HepG2 (cell line): ENCODE results near the gene SOX12. TPM values are rescaled to one million over a fixed set of nuclear protein-coding genes. Genes with fewer than 3 reads are reported as not detected.

Source experiments
- BORCS8-MEF2B ChIP-seq: sonication (generic); formaldehyde crosslinking; IDR thresholded peaks from 2 replicates; pipeline ENCODE4 v1.8.0; 2022; ENCODE audit warnings: mild to moderate bottlenecking, missing genetic modification reagents
- CEBPZ ChIP-seq: IDR thresholded peaks from 2 replicates; pipeline ENCODE4 v1.6.1; 2012; ENCODE audit warnings: low read length, improper control_type of control experiment
- DMTF1 ChIP-seq: sonication (generic); formaldehyde crosslinking; IDR thresholded peaks from 2 replicates; pipeline ENCODE4 v1.4.0; 2020; ENCODE audit warnings: mild to moderate bottlenecking, missing genetic modification reagents
- EHMT2 ChIP-seq: fragments of 200-600 bp; sonication (generic); IDR thresholded peaks from 2 replicates; pipeline ENCODE4 v1.7.0; 2017; ENCODE audit warnings: antibody characterized with exemption, low read depth, low read length, borderline replicate concordance
- GZF1 ChIP-seq: sonication (generic); formaldehyde crosslinking; IDR thresholded peaks from 2 replicates; pipeline ENCODE4 v1.5.1; 2020; ENCODE audit warnings: mild to moderate bottlenecking, missing genetic modification reagents
- KAT8 ChIP-seq: IDR thresholded peaks from 2 replicates; pipeline ENCODE4 v1.6.1; 2016; ENCODE audit warnings: missing genetic modification reagents, missing compliant biosample characterization
- KMT2B ChIP-seq: IDR thresholded peaks from 2 replicates; pipeline ENCODE4 v1.6.1; 2016; ENCODE audit warnings: missing genetic modification reagents, missing compliant biosample characterization
- MED1 ChIP-seq: sonication (generic); formaldehyde crosslinking; IDR thresholded peaks from 2 replicates; pipeline ENCODE4 v1.4.0; 2020; ENCODE audit warnings: missing genetic modification reagents
- MXD4 ChIP-seq: IDR thresholded peaks from 2 replicates; pipeline ENCODE4 v1.6.1; 2016; ENCODE audit warnings: mild to moderate bottlenecking, missing biosample characterization, missing genetic modification reagents
- MZF1 ChIP-seq: sonication (generic); formaldehyde crosslinking; IDR thresholded peaks from 2 replicates; pipeline ENCODE4 v1.8.1; 2023; ENCODE audit warnings: mild to moderate bottlenecking, missing genetic modification reagents, borderline replicate concordance
- NFRKB ChIP-seq: fragments of 450-650 bp; IDR thresholded peaks from 2 replicates; pipeline ENCODE4 v1.6.1; 2017
- ZEB1 ChIP-seq: IDR thresholded peaks from 2 replicates; pipeline ENCODE4 v1.6.1; 2012; ENCODE audit warnings: mild to moderate bottlenecking, low read depth, inconsistent platforms; ENCODE audit not compliant: insufficient replicate concordance
- ZNF652 ChIP-seq: IDR thresholded peaks from 2 replicates; pipeline ENCODE4 v1.6.1; 2016; ENCODE audit warnings: low read depth, borderline replicate concordance
- polyA plus RNA-seq, 8 experiments: library from polyadenylated mRNA; depleted of rRNA in 3 of 8; stranded (reverse) in 7 of 8; unstranded in 1 of 8; fragments of >200 nt; fragmentation: Illumina TruSeq in 4 of 8; extraction: Trizol in 4 of 8; gene quantifications; 2 replicates each; pipeline versions ENCODE4 v1.2.1 to v1.2.3, GENCODE V29; 2011 to 2016; ENCODE audit warnings: low read depth in 4 of 8, missing spikeins in 1 of 8, mixed read lengths in 1 of 8; ENCODE audit not compliant: insufficient read depth in 1 of 8
- total RNA-seq, 5 experiments: library from RNA; depleted of rRNA; stranded (reverse); fragments of >200 nt; fragmentation: Illumina TruSeq; extraction: Trizol; gene quantifications; 2 replicates each; pipeline ENCODE4 v1.2.3, GENCODE V29; 2016; ENCODE audit warnings: low read depth in 1 of 5
- TF ChIP-seq, protein P1 (sequence below): sonication (generic); formaldehyde crosslinking; IDR thresholded peaks from 2 replicates; pipeline ENCODE4 v1.4.0; 2020; ENCODE audit warnings: mild to moderate bottlenecking, missing genetic modification reagents
- TF ChIP-seq, protein P2 (sequence below): sonication (generic); formaldehyde crosslinking; IDR thresholded peaks from 2 replicates; pipeline ENCODE4 v1.5.0; 2020; ENCODE audit warnings: mild to moderate bottlenecking, missing genetic modification reagents, borderline replicate concordance

SOX12 gene
- total and polyA plus RNA-seq, 2 of the 13 experiments (the other 11 are each of a cell fraction or from before 2014, with no cell fraction given), result 10.0 to 18.7 TPM

GRCh38 chr20:324177-325044 is 941 bp upstream of the SOX12 start (continued):
- TF ChIP-seq NFRKB (no peak), MZF1 (no peak), BORCS8-MEF2B (CRISPR knock-in tag) (peak; percentile 98), EHMT2 (no peak), KAT8 (CRISPR knock-in tag) (peak; percentile 81), KMT2B (peak; percentile 72), CEBPZ (no peak), GZF1 (0 out of 2 replicates have a peak, but pooled peaks have one; percentile 25), ZNF652 (CRISPR knock-in tag) (no peak; the same call in 1 of the 2 replicates), DMTF1 (CRISPR knock-in tag) (peak; percentile 88; the same call in 1 of the 2 replicates), MXD4 (CRISPR knock-in tag) (peak; percentile 100), MED1 (CRISPR knock-in tag) (peak; percentile 95), ZEB1 (no peak)
- TF ChIP-seq, protein P1, sequence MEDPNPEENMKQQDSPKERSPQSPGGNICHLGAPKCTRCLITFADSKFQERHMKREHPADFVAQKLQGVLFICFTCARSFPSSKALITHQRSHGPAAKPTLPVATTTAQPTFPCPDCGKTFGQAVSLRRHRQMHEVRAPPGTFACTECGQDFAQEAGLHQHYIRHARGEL (CRISPR knock-in tag), result no peak; the same call in 1 of the 2 replicates
- TF ChIP-seq, protein P2, sequence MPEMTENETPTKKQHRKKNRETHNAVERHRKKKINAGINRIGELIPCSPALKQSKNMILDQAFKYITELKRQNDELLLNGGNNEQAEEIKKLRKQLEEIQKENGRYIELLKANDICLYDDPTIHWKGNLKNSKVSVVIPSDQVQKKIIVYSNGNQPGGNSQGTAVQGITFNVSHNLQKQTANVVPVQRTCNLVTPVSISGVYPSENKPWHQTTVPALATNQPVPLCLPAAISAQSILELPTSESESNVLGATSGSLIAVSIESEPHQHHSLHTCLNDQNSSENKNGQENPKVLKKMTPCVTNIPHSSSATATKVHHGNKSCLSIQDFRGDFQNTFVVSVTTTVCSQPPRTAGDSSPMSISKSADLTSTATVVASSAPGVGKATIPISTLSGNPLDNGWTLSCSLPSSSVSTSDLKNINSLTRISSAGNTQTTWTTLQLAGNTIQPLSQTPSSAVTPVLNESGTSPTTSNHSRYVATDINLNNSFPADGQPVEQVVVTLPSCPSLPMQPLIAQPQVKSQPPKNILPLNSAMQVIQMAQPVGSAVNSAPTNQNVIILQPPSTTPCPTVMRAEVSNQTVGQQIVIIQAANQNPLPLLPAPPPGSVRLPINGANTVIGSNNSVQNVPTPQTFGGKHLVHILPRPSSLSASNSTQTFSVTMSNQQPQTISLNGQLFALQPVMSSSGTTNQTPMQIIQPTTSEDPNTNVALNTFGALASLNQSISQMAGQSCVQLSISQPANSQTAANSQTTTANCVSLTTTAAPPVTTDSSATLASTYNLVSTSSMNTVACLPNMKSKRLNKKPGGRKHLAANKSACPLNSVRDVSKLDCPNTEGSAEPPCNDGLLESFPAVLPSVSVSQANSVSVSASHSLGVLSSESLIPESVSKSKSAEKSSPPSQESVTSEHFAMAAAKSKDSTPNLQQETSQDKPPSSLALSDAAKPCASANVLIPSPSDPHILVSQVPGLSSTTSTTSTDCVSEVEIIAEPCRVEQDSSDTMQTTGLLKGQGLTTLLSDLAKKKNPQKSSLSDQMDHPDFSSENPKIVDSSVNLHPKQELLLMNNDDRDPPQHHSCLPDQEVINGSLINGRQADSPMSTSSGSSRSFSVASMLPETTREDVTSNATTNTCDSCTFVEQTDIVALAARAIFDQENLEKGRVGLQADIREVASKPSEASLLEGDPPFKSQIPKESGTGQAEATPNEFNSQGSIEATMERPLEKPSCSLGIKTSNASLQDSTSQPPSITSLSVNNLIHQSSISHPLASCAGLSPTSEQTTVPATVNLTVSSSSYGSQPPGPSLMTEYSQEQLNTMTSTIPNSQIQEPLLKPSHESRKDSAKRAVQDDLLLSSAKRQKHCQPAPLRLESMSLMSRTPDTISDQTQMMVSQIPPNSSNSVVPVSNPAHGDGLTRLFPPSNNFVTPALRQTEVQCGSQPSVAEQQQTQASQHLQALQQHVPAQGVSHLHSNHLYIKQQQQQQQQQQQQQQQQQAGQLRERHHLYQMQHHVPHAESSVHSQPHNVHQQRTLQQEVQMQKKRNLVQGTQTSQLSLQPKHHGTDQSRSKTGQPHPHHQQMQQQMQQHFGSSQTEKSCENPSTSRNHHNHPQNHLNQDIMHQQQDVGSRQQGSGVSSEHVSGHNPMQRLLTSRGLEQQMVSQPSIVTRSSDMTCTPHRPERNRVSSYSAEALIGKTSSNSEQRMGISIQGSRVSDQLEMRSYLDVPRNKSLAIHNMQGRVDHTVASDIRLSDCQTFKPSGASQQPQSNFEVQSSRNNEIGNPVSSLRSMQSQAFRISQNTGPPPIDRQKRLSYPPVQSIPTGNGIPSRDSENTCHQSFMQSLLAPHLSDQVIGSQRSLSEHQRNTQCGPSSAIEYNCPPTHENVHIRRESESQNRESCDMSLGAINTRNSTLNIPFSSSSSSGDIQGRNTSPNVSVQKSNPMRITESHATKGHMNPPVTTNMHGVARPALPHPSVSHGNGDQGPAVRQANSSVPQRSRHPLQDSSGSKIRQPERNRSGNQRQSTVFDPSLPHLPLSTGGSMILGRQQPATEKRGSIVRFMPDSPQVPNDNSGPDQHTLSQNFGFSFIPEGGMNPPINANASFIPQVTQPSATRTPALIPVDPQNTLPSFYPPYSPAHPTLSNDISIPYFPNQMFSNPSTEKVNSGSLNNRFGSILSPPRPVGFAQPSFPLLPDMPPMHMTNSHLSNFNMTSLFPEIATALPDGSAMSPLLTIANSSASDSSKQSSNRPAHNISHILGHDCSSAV (CRISPR knock-in tag), result peak; percentile 92; the same call in 1 of the 2 replicates
